NB4 (cell line): ENCODE results near the gene ULBP2.

Experiments
- POLR2A ChIP-seq: IDR thresholded peaks from 2 replicates; pipeline ENCODE4 v1.6.1; 2011; ENCODE audit warnings: mild to moderate bottlenecking; ENCODE audit not compliant: insufficient read length; ENCODE audit errors: extremely low read depth
- TF ChIP-seq, protein P1 (sequence below): IDR thresholded peaks from one replicate; pipeline ENCODE4 v1.5.1; 2012; ENCODE audit warnings: low read depth, low read length

DNA sequence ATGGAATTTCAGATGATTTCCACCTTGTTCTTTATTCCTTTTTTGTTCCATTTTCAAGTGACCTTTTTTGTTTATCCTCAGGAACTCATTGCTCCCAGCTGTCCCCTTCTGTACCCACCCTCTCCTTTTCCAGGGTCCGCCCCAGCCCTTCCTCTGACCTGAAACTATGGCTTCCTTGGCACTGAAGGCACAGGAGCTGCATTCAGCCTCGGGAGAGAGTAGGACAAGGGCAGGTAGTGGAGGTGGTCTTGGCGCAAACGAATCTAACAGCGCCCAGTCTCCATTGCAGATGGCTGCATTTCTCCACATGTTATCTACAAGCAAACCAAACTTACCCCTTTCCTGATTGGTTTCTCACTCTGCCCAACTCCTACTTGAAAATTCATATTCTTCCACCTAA lies 8.8 kb upstream of the ULBP2 start:
- TF ChIP-seq, protein P1, sequence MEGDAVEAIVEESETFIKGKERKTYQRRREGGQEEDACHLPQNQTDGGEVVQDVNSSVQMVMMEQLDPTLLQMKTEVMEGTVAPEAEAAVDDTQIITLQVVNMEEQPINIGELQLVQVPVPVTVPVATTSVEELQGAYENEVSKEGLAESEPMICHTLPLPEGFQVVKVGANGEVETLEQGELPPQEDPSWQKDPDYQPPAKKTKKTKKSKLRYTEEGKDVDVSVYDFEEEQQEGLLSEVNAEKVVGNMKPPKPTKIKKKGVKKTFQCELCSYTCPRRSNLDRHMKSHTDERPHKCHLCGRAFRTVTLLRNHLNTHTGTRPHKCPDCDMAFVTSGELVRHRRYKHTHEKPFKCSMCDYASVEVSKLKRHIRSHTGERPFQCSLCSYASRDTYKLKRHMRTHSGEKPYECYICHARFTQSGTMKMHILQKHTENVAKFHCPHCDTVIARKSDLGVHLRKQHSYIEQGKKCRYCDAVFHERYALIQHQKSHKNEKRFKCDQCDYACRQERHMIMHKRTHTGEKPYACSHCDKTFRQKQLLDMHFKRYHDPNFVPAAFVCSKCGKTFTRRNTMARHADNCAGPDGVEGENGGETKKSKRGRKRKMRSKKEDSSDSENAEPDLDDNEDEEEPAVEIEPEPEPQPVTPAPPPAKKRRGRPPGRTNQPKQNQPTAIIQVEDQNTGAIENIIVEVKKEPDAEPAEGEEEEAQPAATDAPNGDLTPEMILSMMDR = no peak
- no peak for TF ChIP-seq POLR2A
